ENCODE measurements around the gene HOXA6. TPM values are rescaled to one million over a fixed set of nuclear protein-coding genes. Genes with fewer than 3 reads are reported as not detected.
A peak's percentile ranks its signal among the peaks of the same experiment; 100 is the strongest.

The HOXA6 gene
- total RNA-seq, 1 experiment from 2014 or later = not detected

GRCh38 chr7:27184337-27185012 is 36.9 kb upstream of the HOXA6 start:
- peaks cover 19 to 48% of the 10 kb centered on the region in 2 experiments for H3K4me1 Mint-ChIP-seq
- no peak overlapping the region for H2BK120ac ChIP-seq (ENCODE audit: low read depth, low read length, poor library complexity, severe bottlenecking)
- H3K9ac ChIP-seq (ENCODE audit: extremely low read depth, insufficient read length, low read length) = no peak overlapping the region
- H3K79me2 ChIP-seq (ENCODE audit: insufficient read depth, low read length) = no peaks in the 10 kb centered on the region
- H3K23me2 ChIP-seq (ENCODE audit: insufficient read length, low read depth, low read length, poor library complexity, severe bottlenecking) = no peaks in the 10 kb centered on the region
- no peak overlapping the region for H3K23ac ChIP-seq (ENCODE audit: insufficient read length, low read depth, low read length)
- no peak overlapping the region for H3K56ac ChIP-seq (ENCODE audit: insufficient read length, low read depth, low read length)
- no peak overlapping the region for H2AK5ac ChIP-seq (ENCODE audit: insufficient read length, low read length)
- no peak overlapping the region; the same call in 1 of the 2 replicates for H3K14ac ChIP-seq (ENCODE audit: insufficient read depth, low read length)
- no peaks in the 10 kb centered on the region for H3K79me1 ChIP-seq (ENCODE audit: insufficient read depth, low read depth, low read length, poor library complexity, severe bottlenecking)
- H4K20me1 ChIP-seq (ENCODE audit: control insufficient read depth, insufficient read depth, insufficient read length) = no peaks in the 10 kb centered on the region
- H2AFZ ChIP-seq (ENCODE audit: low read length) = no peak overlapping the region
- peak overlapping the region in 1 of 2 experiments; percentile 63; a peak in 2 of 5 replicates for H3K4me3 Mint-ChIP-seq
- H4K8ac ChIP-seq (replicated peaks; ENCODE audit: insufficient read length, low read depth, low read length) = no peak overlapping the region
- no peak overlapping the region for H4K5ac ChIP-seq (ENCODE audit: insufficient read length, low read depth, low read length)
- H2BK5ac ChIP-seq (ENCODE audit: insufficient read length, low read length) = no peak overlapping the region
- no peak overlapping the region for H3K18ac ChIP-seq (ENCODE audit: insufficient read length, low read depth, low read length)
- H3K36me3 Mint-ChIP-seq (ENCODE audit: insufficient read depth in 1 of 3, low read depth in 3 of 3) = peaks cover 0 to 2% (median 0%) of the 10 kb centered on the region in 3 experiments; a peak in 4 of 7 replicates
- peak; percentile 55 for DNase-seq
- no peaks in the 10 kb centered on the region for H3K4me1 ChIP-seq (ENCODE audit: insufficient read depth, low read length)
- H3K9me3 ChIP-seq (ENCODE audit: control insufficient read depth, low read depth, low read length) = no peaks in the 10 kb centered on the region
- H2BK12ac ChIP-seq (ENCODE audit: insufficient read length, low read depth, low read length) = no peak overlapping the region
- WGBS (ENCODE audit: extremely low coverage, insufficient read length, low lambda C conversion rate) = no CpG with 5 or more reads among the region's 72 CpGs
- H3K4ac ChIP-seq (ENCODE audit: low read depth, low read length) = no peak overlapping the region
- peaks cover 100% of the 10 kb centered on the region for H3K27me3 Mint-ChIP-seq (ENCODE audit: low read depth)
- no peak overlapping the region for H3K27ac Mint-ChIP-seq
- TF ChIP-seq, protein P1, sequence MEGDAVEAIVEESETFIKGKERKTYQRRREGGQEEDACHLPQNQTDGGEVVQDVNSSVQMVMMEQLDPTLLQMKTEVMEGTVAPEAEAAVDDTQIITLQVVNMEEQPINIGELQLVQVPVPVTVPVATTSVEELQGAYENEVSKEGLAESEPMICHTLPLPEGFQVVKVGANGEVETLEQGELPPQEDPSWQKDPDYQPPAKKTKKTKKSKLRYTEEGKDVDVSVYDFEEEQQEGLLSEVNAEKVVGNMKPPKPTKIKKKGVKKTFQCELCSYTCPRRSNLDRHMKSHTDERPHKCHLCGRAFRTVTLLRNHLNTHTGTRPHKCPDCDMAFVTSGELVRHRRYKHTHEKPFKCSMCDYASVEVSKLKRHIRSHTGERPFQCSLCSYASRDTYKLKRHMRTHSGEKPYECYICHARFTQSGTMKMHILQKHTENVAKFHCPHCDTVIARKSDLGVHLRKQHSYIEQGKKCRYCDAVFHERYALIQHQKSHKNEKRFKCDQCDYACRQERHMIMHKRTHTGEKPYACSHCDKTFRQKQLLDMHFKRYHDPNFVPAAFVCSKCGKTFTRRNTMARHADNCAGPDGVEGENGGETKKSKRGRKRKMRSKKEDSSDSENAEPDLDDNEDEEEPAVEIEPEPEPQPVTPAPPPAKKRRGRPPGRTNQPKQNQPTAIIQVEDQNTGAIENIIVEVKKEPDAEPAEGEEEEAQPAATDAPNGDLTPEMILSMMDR (conservative IDR thresholded peaks at IDR 0.05) = no peak
- H4K91ac ChIP-seq (ENCODE audit: insufficient read length, low read depth, low read length) = no peak overlapping the region
- H3K27ac ChIP-seq (ENCODE audit: insufficient read length, low read depth, low read length) = no peak overlapping the region
- H3T11ph ChIP-seq (ENCODE audit: low read length) = no peak overlapping the region
- H2BK15ac ChIP-seq (ENCODE audit: low read depth, low read length) = no peak overlapping the region
- peaks cover 96% of the 10 kb centered on the region for H3K27me3 ChIP-seq (ENCODE audit: insufficient read depth, low read length)
- H3K9me3 Mint-ChIP-seq = peaks cover 0 to 19% of the 10 kb centered on the region in 2 experiments; a peak in 2 of 5 replicates
- no peak overlapping the region for H3K4me2 ChIP-seq (ENCODE audit: insufficient read depth, insufficient read length, low read length)
- no peak overlapping the region for H2BK20ac ChIP-seq (ENCODE audit: low read depth, low read length, poor library complexity, severe bottlenecking)

Measured in H9 (cell line).